PC-3 (cell line): ENCODE measurements around the gene COL13A1.

Experiments used
- EZH2 ChIP-seq: fragments of 300-600 bp; sonication (generic); IDR thresholded peaks from one replicate; pipeline ENCODE4 v1.6.1; 2017; ENCODE audit warnings: antibody characterized with exemption, mild to moderate bottlenecking, low read length; ENCODE audit not compliant: unreplicated experiment
- TF ChIP-seq, protein P1 (sequence below): fragments of 300-600 bp; sonication (generic); conservative IDR thresholded peaks from 2 replicates; pipeline ENCODE4 v1.5.1; 2017; ENCODE audit warnings: antibody characterized with exemption, low read depth, mild to moderate bottlenecking, low read length

DNA sequence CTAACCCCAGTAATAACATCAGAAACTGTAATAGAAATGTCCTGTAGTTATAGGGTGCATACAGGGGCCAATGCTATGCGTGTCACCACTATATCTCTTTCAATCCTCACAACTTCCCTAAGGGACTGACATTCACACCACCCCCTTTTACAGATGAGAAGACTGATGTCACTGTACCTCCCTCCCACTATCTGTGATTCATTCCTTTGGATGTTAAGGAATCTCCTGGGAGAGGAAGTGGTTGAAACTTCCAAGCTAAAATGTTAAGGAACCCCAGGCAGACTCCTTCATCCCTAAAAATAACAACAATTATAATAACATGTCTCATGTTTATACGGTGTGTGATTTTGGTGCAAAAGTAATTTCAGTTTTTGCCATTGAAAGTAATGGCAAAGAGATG, 5.4 kb downstream of the COL13A1 start:
- TF ChIP-seq, protein P1, sequence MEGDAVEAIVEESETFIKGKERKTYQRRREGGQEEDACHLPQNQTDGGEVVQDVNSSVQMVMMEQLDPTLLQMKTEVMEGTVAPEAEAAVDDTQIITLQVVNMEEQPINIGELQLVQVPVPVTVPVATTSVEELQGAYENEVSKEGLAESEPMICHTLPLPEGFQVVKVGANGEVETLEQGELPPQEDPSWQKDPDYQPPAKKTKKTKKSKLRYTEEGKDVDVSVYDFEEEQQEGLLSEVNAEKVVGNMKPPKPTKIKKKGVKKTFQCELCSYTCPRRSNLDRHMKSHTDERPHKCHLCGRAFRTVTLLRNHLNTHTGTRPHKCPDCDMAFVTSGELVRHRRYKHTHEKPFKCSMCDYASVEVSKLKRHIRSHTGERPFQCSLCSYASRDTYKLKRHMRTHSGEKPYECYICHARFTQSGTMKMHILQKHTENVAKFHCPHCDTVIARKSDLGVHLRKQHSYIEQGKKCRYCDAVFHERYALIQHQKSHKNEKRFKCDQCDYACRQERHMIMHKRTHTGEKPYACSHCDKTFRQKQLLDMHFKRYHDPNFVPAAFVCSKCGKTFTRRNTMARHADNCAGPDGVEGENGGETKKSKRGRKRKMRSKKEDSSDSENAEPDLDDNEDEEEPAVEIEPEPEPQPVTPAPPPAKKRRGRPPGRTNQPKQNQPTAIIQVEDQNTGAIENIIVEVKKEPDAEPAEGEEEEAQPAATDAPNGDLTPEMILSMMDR = no peak
- no peak for TF ChIP-seq EZH2
